Neural cell (in vitro differentiated cells): Measurements from ENCODE around the gene GLI3. TPM values are rescaled to one million over a fixed set of nuclear protein-coding genes. Genes with fewer than 3 reads are reported as not detected.
A peak's percentile ranks its signal among the peaks of the same experiment; 100 is the strongest.

Source experiments
- H2AFZ ChIP-seq: fragments of 200-600, 300-800 bp; sonication (generic), shearing (Covaris generic); 2 replicates; pipeline ENCODE4 v1.6.0; 2014; ENCODE audit warnings: low read depth, mild to moderate bottlenecking, antibody characterized with exemption, low read length, moderate library complexity
- H3F3A ChIP-seq: fragments of 200-600 bp; shearing (Covaris generic); 2 replicates; pipeline ENCODE4 v1.6.1; 2016; ENCODE audit warnings: mild to moderate bottlenecking, moderate library complexity, mixed read lengths, antibody characterized with exemption, low read length; ENCODE audit not compliant: insufficient read depth, poor library complexity, severe bottlenecking
- H3K27ac ChIP-seq: fragments of 200-600, 300-800 bp; sonication (generic), shearing (Covaris generic); 2 replicates; pipeline ENCODE4 v1.5.1; 2014; ENCODE audit warnings: mild to moderate bottlenecking, low read length, moderate library complexity
- H3K27me3 ChIP-seq: fragments of 300-800, 200-600 bp; sonication (generic), shearing (Covaris generic); 2 replicates; pipeline ENCODE4 v1.6.0; 2014; ENCODE audit warnings: mild to moderate bottlenecking, low read depth, low read length, moderate library complexity; ENCODE audit not compliant: insufficient read depth
- H3K36me3 ChIP-seq: fragments of 300-800, 200-600 bp; sonication (generic), shearing (Covaris generic); 2 replicates; pipeline ENCODE4 v1.5.1; 2014; ENCODE audit warnings: mild to moderate bottlenecking, antibody characterized with exemption, low read length, moderate library complexity; ENCODE audit not compliant: insufficient read depth
- H3K4me2 ChIP-seq: fragments of 300-800, 200-600 bp; sonication (generic), shearing (Covaris generic); 2 replicates; pipeline ENCODE4 v1.6.0; 2014; ENCODE audit warnings: mild to moderate bottlenecking, low read length
- H3K4me3 ChIP-seq: fragments of 300-800, 200-600 bp; sonication (generic), shearing (Covaris generic); 2 replicates; pipeline ENCODE4 v1.5.1; 2014; ENCODE audit warnings: mild to moderate bottlenecking, low read length, moderate library complexity
- H3K79me2 ChIP-seq: fragments of 200-600 bp; shearing (Covaris generic); replicated peaks from 2 replicates; pipeline ENCODE4 v1.6.0; 2014; ENCODE audit warnings: mild to moderate bottlenecking, low read length, moderate library complexity; ENCODE audit not compliant: insufficient read depth
- H3K9ac ChIP-seq: fragments of 300-800, 200-600 bp; sonication (generic), shearing (Covaris generic); 2 replicates; pipeline ENCODE4 v1.6.1; 2016; ENCODE audit warnings: mild to moderate bottlenecking, low read length, mixed read lengths
- H3K9me2 ChIP-seq: fragments of 200-600 bp; shearing (Covaris generic); 2 replicates; pipeline ENCODE4 v1.6.1; 2016; ENCODE audit warnings: mild to moderate bottlenecking, low read length, mixed read lengths; ENCODE audit not compliant: insufficient read depth
- H3K9me3 ChIP-seq: fragments of 200-600, 300-800 bp; sonication (generic), shearing (Covaris generic); 2 replicates; pipeline ENCODE4 v1.6.1; 2016; ENCODE audit warnings: mild to moderate bottlenecking, mixed run types, low read length, moderate library complexity, mixed read lengths
- H4K20me1 ChIP-seq: fragments of 200-600 bp; shearing (Covaris generic); 2 replicates; pipeline ENCODE4 v1.6.1; 2016; ENCODE audit warnings: mild to moderate bottlenecking, mixed run types; ENCODE audit not compliant: insufficient read depth
- EP300 ChIP-seq: fragments of 450-650 bp; conservative IDR thresholded peaks from 2 replicates; pipeline ENCODE4 v1.6.1; 2014; ENCODE audit warnings: antibody characterized with exemption, mild to moderate bottlenecking, moderate library complexity; ENCODE audit not compliant: poor library complexity, severe bottlenecking
- EZH2 ChIP-seq: fragments of 200-600, 300-800 bp; shearing (Covaris generic), sonication (generic); IDR thresholded peaks from 2 replicates; pipeline ENCODE4 v1.6.1; 2014; ENCODE audit warnings: antibody characterized with exemption, low read length, borderline replicate concordance, mild to moderate bottlenecking; ENCODE audit not compliant: insufficient read depth, poor library complexity, severe bottlenecking
- MXI1 ChIP-seq: fragments of 450-650 bp; conservative IDR thresholded peaks from 2 replicates; pipeline ENCODE4 v1.6.1; 2014; ENCODE audit warnings: antibody characterized with exemption, mild to moderate bottlenecking; ENCODE audit not compliant: poor library complexity, severe bottlenecking
- POLR2AphosphoS5 ChIP-seq: IDR thresholded peaks from 2 replicates; pipeline ENCODE4 v1.6.1; 2012
- RAD21 ChIP-seq: fragments of 450-650 bp; conservative IDR thresholded peaks from 2 replicates; pipeline ENCODE4 v1.6.1; 2014; ENCODE audit warnings: antibody characterized with exemption, mild to moderate bottlenecking, moderate library complexity
- SMC3 ChIP-seq: fragments of 450-650 bp; conservative IDR thresholded peaks from 2 replicates; pipeline ENCODE4 v1.6.1; 2014; ENCODE audit warnings: antibody characterized with exemption, mild to moderate bottlenecking, moderate library complexity; ENCODE audit not compliant: poor library complexity
- TAF1 ChIP-seq: IDR thresholded peaks from 2 replicates; pipeline ENCODE4 v1.6.1; 2012; ENCODE audit warnings: low read depth
- polyA plus RNA-seq: library from polyadenylated mRNA; depleted of rRNA; stranded (reverse); fragments of >200 nt; gene quantifications from 2 replicates; pipeline ENCODE4 v1.2.3, GENCODE V29; 2014
- TF ChIP-seq, protein P1 (sequence below): fragments of 450-650 bp; IDR thresholded peaks from 2 replicates; pipeline ENCODE4 v1.5.1; 2014; ENCODE audit warnings: antibody characterized with exemption, mild to moderate bottlenecking, moderate library complexity; ENCODE audit not compliant: poor library complexity, severe bottlenecking
- TF ChIP-seq, protein P2 (sequence below): IDR thresholded peaks from 2 replicates; pipeline ENCODE4 v1.6.1; 2012; ENCODE audit warnings: borderline replicate concordance

GLI3 gene
- polyA plus RNA-seq, 1 donor from 2014 or later: 0.19 TPM

DNA sequence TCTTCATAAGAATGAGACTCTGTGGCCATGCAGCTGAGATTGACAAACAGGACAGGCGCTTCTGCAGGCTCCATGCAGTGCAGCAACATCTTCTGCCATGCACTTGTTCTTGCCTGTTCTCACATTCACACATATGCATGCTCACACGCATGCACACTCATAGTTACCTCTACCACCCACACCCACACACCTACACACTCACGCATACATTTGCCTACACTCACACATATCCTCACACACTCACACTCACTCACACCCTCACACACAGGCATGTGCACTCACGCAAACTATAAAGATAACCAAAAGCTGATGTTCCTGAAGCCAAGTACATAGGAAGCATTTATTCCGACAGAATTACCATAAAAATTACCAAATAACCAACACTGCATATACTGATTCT, 15.7 kb downstream of the GLI3 start:
- H3K9ac ChIP-seq: no peak overlapping the region

DNA sequence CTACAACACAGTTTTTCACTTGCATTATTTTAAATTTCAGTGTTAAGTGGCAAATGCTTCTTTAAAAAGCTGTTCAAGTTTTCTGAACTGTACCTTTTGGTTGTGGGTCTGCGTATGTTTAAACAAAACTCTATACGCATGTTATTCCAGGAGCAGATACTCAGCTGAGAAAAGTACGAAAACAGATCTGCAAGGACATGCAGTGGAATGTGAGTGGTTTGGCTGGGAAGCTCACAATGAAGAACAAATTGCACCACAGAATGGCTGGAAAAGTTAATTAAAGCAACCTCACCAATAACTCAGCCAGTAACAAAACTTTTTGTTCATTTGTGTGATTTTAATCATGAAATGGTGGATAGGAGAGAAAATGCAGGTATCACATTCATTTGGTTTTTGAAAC, 17.6 kb downstream of the GLI3 start:
- H3K27me3 ChIP-seq: no peaks in the 10 kb centered on the region
- H4K20me1 ChIP-seq: no peaks in the 10 kb centered on the region
- H3K36me3 ChIP-seq: no peaks in the 10 kb centered on the region
- H3F3A ChIP-seq: no peaks in the 10 kb centered on the region
- no peak overlapping the region for H3K9ac ChIP-seq
- no peak overlapping the region for H2AFZ ChIP-seq
- H3K4me2 ChIP-seq: no peak overlapping the region
- H3K9me3 ChIP-seq: no peaks in the 10 kb centered on the region
- TF ChIP-seq, protein P1, sequence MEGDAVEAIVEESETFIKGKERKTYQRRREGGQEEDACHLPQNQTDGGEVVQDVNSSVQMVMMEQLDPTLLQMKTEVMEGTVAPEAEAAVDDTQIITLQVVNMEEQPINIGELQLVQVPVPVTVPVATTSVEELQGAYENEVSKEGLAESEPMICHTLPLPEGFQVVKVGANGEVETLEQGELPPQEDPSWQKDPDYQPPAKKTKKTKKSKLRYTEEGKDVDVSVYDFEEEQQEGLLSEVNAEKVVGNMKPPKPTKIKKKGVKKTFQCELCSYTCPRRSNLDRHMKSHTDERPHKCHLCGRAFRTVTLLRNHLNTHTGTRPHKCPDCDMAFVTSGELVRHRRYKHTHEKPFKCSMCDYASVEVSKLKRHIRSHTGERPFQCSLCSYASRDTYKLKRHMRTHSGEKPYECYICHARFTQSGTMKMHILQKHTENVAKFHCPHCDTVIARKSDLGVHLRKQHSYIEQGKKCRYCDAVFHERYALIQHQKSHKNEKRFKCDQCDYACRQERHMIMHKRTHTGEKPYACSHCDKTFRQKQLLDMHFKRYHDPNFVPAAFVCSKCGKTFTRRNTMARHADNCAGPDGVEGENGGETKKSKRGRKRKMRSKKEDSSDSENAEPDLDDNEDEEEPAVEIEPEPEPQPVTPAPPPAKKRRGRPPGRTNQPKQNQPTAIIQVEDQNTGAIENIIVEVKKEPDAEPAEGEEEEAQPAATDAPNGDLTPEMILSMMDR: no peak
- TF ChIP-seq SMC3 (no peak), EZH2 (no peak), RAD21 (no peak), POLR2AphosphoS5 (no peak), MXI1 (no peak)
- TF ChIP-seq, protein P2, sequence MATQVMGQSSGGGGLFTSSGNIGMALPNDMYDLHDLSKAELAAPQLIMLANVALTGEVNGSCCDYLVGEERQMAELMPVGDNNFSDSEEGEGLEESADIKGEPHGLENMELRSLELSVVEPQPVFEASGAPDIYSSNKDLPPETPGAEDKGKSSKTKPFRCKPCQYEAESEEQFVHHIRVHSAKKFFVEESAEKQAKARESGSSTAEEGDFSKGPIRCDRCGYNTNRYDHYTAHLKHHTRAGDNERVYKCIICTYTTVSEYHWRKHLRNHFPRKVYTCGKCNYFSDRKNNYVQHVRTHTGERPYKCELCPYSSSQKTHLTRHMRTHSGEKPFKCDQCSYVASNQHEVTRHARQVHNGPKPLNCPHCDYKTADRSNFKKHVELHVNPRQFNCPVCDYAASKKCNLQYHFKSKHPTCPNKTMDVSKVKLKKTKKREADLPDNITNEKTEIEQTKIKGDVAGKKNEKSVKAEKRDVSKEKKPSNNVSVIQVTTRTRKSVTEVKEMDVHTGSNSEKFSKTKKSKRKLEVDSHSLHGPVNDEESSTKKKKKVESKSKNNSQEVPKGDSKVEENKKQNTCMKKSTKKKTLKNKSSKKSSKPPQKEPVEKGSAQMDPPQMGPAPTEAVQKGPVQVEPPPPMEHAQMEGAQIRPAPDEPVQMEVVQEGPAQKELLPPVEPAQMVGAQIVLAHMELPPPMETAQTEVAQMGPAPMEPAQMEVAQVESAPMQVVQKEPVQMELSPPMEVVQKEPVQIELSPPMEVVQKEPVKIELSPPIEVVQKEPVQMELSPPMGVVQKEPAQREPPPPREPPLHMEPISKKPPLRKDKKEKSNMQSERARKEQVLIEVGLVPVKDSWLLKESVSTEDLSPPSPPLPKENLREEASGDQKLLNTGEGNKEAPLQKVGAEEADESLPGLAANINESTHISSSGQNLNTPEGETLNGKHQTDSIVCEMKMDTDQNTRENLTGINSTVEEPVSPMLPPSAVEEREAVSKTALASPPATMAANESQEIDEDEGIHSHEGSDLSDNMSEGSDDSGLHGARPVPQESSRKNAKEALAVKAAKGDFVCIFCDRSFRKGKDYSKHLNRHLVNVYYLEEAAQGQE: no peak
- H3K9me2 ChIP-seq: no peaks in the 10 kb centered on the region
- peaks cover 98% of the 10 kb centered on the region for H3K79me2 ChIP-seq
- no peak overlapping the region for H3K4me3 ChIP-seq
- no peak overlapping the region for H3K27ac ChIP-seq

More for the DNA sequence above, 15.7 kb downstream of the GLI3 start:
- H3K27me3 ChIP-seq: no peaks in the 10 kb centered on the region
- peaks cover 98% of the 10 kb centered on the region for H3K79me2 ChIP-seq
- no peak overlapping the region for H3K4me3 ChIP-seq
- H2AFZ ChIP-seq: no peak overlapping the region
- H3K9me2 ChIP-seq: no peaks in the 10 kb centered on the region
- H3F3A ChIP-seq: no peaks in the 10 kb centered on the region
- no peak overlapping the region for H3K27ac ChIP-seq
- H3K9me3 ChIP-seq: no peaks in the 10 kb centered on the region
- peak; percentile 25 for TF ChIP-seq POLR2AphosphoS5
- no peak for TF ChIP-seq EP300
- TF ChIP-seq TAF1: no peak
- no peak overlapping the region for H3K4me2 ChIP-seq
- no peaks in the 10 kb centered on the region for H4K20me1 ChIP-seq
- no peaks in the 10 kb centered on the region for H3K36me3 ChIP-seq

DNA sequence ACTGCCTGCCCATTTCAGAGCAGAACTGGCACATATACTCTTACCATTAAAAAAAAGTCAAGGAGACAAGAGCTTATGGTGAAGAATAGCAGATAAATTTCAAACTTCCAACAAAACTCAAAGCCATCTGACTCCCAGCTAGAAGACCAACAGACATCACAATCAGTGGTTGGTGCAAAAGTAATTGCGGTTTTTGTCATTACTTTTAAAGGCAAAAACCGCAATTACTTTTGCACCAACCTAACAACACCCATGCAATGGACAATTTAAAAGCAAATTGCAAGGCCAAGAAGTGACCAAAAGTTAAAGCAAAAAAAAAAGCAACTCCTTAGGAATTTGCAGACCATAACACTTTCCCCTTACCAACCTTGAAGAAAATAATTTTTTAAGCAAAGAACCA, 18.8 kb downstream of the GLI3 start:
- Histone ChIP-seq H3K9me3 (no peaks in the 10 kb centered on the region), H3K79me2 (peaks cover 86% of the 10 kb centered on the region), H3K27me3 (no peaks in the 10 kb centered on the region), H2AFZ (no peak overlapping the region), H3K27ac (no peak overlapping the region), H3F3A (no peaks in the 10 kb centered on the region), H3K9me2 (no peaks in the 10 kb centered on the region), H3K4me3 (no peak overlapping the region), H3K36me3 (no peaks in the 10 kb centered on the region), H4K20me1 (no peaks in the 10 kb centered on the region), H3K4me2 (no peak overlapping the region), H3K9ac (no peak overlapping the region)
- TF ChIP-seq TAF1: no peak
- no peak for TF ChIP-seq MXI1
- no peak for TF ChIP-seq RAD21
